ENCODE results near the gene TLE7. TPM values are rescaled to one million over a fixed set of nuclear protein-coding genes. Genes with fewer than 3 reads are reported as not detected.

Gene TLE7
- total RNA-seq, 1 donor from 2014 or later = not detected

Other genes with a start within 250 kb of the TLE7 start
- 26.5 TPM for gene HYDIN, start 211.3 kb downstream of the TLE7 start, total RNA-seq
- 50.4 TPM for gene CMTR2, start 152.7 kb downstream of the TLE7 start, total RNA-seq
- gene CALB2, start 83.3 kb downstream of the TLE7 start, total RNA-seq = 9.2 TPM
- gene ZNF23, start 20.2 kb upstream of the TLE7 start, total RNA-seq = 23.4 TPM
- 8.7 TPM for gene ZNF19, start 47.3 kb upstream of the TLE7 start, total RNA-seq
- not detected for gene CHST4, start 84.4 kb upstream of the TLE7 start, total RNA-seq
- 0.31 TPM for gene TAT, start 135.0 kb upstream of the TLE7 start, total RNA-seq
- 0.47 TPM for gene MARVELD3, start 184.1 kb upstream of the TLE7 start, total RNA-seq